Neuronal stem cell (in vitro differentiated cells): ENCODE data around the gene BMP2K.

Experiments used
- DNase-seq: peaks from one replicate; pipeline ENCODE4 v3.0.0-alpha.2; 2013; ENCODE audit warnings: low spot score
- H2AFZ ChIP-seq: one replicate; pipeline ENCODE4 v1.6.1; 2013; ENCODE audit warnings: mild to moderate bottlenecking, low read length, inconsistent platforms
- H2AK5ac ChIP-seq: 2 replicates; pipeline ENCODE4 v1.6.1; 2013; ENCODE audit warnings: low read depth, mild to moderate bottlenecking, inconsistent platforms, low read length, moderate library complexity, mixed read lengths
- H2BK120ac ChIP-seq: 2 replicates; pipeline ENCODE4 v1.6.1; 2013; ENCODE audit warnings: low read depth, mild to moderate bottlenecking, inconsistent platforms, low read length, moderate library complexity, mixed read lengths
- H2BK12ac ChIP-seq: one replicate; pipeline ENCODE4 v1.6.1; 2013; ENCODE audit warnings: low read length, inconsistent platforms
- H2BK15ac ChIP-seq: 2 replicates; pipeline ENCODE4 v1.6.1; 2013; ENCODE audit warnings: mild to moderate bottlenecking, low read length, inconsistent platforms, mixed read lengths
- H2BK5ac ChIP-seq: one replicate; pipeline ENCODE4 v1.6.1; 2013; ENCODE audit warnings: inconsistent platforms, mild to moderate bottlenecking, low read length, moderate library complexity
- H3K14ac ChIP-seq: one replicate; pipeline ENCODE4 v1.6.1; 2013; ENCODE audit warnings: low read length, inconsistent platforms
- H3K18ac ChIP-seq: 2 replicates; pipeline ENCODE4 v1.6.1; 2013; ENCODE audit warnings: low read length, inconsistent platforms
- H3K23ac ChIP-seq: 2 replicates; pipeline ENCODE4 v1.6.1; 2013; ENCODE audit warnings: low read depth, mild to moderate bottlenecking, mixed read lengths, low read length, inconsistent platforms; ENCODE audit not compliant: poor library complexity
- H3K27ac ChIP-seq: replicated peaks from 3 replicates; pipeline ENCODE4 v1.5.1; 2013; ENCODE audit warnings: low read length, inconsistent platforms
- H3K27me3 ChIP-seq, 3 experiments: 2 replicates each; pipeline ENCODE4 v1.6.1; 2013; ENCODE audit warnings: low read length in 3 of 3, mild to moderate bottlenecking in 2 of 3, inconsistent platforms in 1 of 3, low read depth in 1 of 3, mixed read lengths in 1 of 3, moderate library complexity in 1 of 3; ENCODE audit not compliant: control insufficient read depth in 3 of 3, insufficient read depth in 3 of 3
- H3K36me3 ChIP-seq, 2 donors: replicated peaks in 1 of 2; 2 replicates each; pipeline ENCODE4 v1.6.1; 2013; ENCODE audit warnings: low read length in 2 of 2; ENCODE audit not compliant: control insufficient read depth in 2 of 2, insufficient read depth in 2 of 2
- H3K4ac ChIP-seq: 2 replicates; pipeline ENCODE4 v1.6.1; 2013; ENCODE audit warnings: inconsistent platforms, mild to moderate bottlenecking, low read length, moderate library complexity
- H3K4me1 ChIP-seq, 2 donors: 1 replicate in 1 of 2; 2 replicates in 1 of 2; pipeline ENCODE4 v1.6.1; 2013; ENCODE audit warnings: low read length in 2 of 2, low read depth in 1 of 2; ENCODE audit not compliant: control insufficient read depth in 2 of 2, insufficient read depth in 1 of 2
- H3K4me2 ChIP-seq: one replicate; pipeline ENCODE4 v1.6.1; 2013; ENCODE audit warnings: mild to moderate bottlenecking, low read length, inconsistent platforms; ENCODE audit not compliant: insufficient read depth, poor library complexity, severe bottlenecking
- H3K4me3 ChIP-seq, 2 donors: 2 replicates each; pipeline ENCODE4 v1.5.1; 2013; ENCODE audit warnings: low read length in 2 of 2, mild to moderate bottlenecking in 2 of 2, inconsistent platforms in 1 of 2, moderate library complexity in 1 of 2
- H3K79me1 ChIP-seq: one replicate; pipeline ENCODE4 v1.6.1; 2013; ENCODE audit warnings: low read depth, mild to moderate bottlenecking, inconsistent platforms, low read length, moderate library complexity
- H3K9ac ChIP-seq: one replicate; pipeline ENCODE4 v1.6.1; 2013; ENCODE audit warnings: mild to moderate bottlenecking, low read depth, low read length, inconsistent platforms; ENCODE audit not compliant: poor library complexity
- H3K9me3 ChIP-seq, 2 donors: replicated peaks in 1 of 2; 2 replicates each; pipeline versions ENCODE3 to v1.6.1; 2013; ENCODE audit warnings: low read length in 2 of 2, mild to moderate bottlenecking in 2 of 2, inconsistent platforms in 1 of 2, low read depth in 1 of 2, mixed read lengths in 1 of 2, moderate library complexity in 1 of 2; ENCODE audit not compliant: control insufficient read depth in 2 of 2, insufficient read depth in 1 of 2
- H4K8ac ChIP-seq: one replicate; pipeline ENCODE4 v1.6.1; 2013; ENCODE audit warnings: low read depth, mild to moderate bottlenecking, inconsistent platforms, low read length, moderate library complexity
- H4K91ac ChIP-seq: one replicate; pipeline ENCODE4 v1.6.1; 2013; ENCODE audit warnings: low read length, low read depth, mild to moderate bottlenecking, inconsistent platforms; ENCODE audit not compliant: poor library complexity
- WGBS, 2 donors: extraction: QIAGEN DNeasy Blood & Tissue Kit; methylation state at CpG; one replicate each; pipeline ENCODE4 v1.1.7; 2013; ENCODE audit warnings: missing lambda C conversion rate in 2 of 2, mixed read lengths in 1 of 2; ENCODE audit not compliant: insufficient read length in 2 of 2, insufficient replicate concordance in 1 of 2; ENCODE audit errors: extremely low coverage in 2 of 2; 5-methylcytosine and 5-hydroxymethylcytosine counted together

Gene BMP2K

DNA sequence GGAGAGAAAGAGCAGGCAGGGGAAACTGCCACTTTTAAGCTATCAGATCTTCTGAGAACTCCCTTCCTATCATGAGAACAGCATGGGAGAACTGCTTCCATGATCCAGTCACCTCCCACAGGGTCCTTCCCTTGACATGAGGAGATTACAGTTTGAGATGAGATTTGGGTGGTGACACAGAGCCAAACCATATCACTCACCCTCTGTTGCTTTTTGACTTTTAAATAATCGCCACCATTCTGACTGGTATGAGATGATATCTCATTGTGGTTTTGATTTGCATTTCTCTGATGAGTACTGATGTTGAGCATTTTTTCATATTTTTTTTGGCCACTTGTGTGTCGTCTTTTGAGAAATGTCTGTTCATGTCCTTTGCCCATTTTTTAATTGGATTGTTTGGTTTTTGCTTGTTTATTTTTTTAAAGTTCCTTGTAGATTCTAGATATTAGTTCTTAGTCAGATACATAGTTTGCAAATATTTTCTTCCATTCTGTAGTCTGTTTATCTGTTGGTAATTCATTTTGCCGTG lies 169.6 kb downstream of the BMP2K start:
- H3K9me3 ChIP-seq, result no peaks in the 10 kb centered on the region
- H2BK15ac ChIP-seq, result no peak overlapping the region
- H2BK12ac ChIP-seq, result no peak overlapping the region
- no peak overlapping the region for H3K4ac ChIP-seq
- H3K9ac ChIP-seq, result no peak overlapping the region
- no CpG with 5 or more reads among the region's 3 CpGs for WGBS, 2 donors
- H3K4me3 ChIP-seq, result no peak overlapping the region
- no peak for DNase-seq
- H3K14ac ChIP-seq, result no peak overlapping the region
- H3K4me2 ChIP-seq, result no peak overlapping the region
- H2BK120ac ChIP-seq, result no peak overlapping the region
- no peaks in the 10 kb centered on the region for H3K79me1 ChIP-seq
- peaks cover 0 to 5% (median 0%) of the 10 kb centered on the region in 3 experiments for H3K27me3 ChIP-seq
- H2AK5ac ChIP-seq, result no peak overlapping the region
- no peak overlapping the region for H2AFZ ChIP-seq
- H3K23ac ChIP-seq, result no peak overlapping the region
- H4K91ac ChIP-seq, result no peak overlapping the region
- no peak overlapping the region for H2BK5ac ChIP-seq
- no peak overlapping the region for H4K8ac ChIP-seq
- no peaks in the 10 kb centered on the region for H3K36me3 ChIP-seq
- H3K4me1 ChIP-seq, result no peaks in the 10 kb centered on the region
- no peak overlapping the region for H3K18ac ChIP-seq
- no peak overlapping the region for H3K27ac ChIP-seq

DNA sequence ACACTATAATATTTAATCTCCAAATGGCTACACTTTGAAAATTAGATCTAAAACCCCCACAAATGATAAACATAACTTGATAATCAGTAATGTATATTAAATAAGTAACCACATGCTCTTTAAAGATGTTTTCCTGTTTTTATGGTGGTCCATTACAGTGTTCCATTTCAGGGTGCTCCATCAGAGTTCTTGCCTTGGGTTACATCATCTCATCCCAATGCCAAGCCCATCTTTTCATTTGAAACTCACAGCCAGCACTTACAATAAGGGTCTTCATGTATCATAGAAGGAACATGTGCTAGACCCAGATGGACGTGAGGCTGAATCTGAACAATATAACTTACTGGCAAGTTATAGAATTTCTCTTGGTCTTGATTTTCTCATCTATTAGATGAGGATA lies 173.6 kb downstream of the BMP2K start:
- Histone ChIP-seq H3K4me3 (no peak overlapping the region), H2BK5ac (no peak overlapping the region), H3K23ac (no peak overlapping the region), H3K27ac (no peak overlapping the region), H3K4me1 (no peaks in the 10 kb centered on the region), H3K14ac (no peak overlapping the region), H3K9me3 (no peaks in the 10 kb centered on the region), H4K8ac (no peak overlapping the region), H2BK12ac (no peak overlapping the region), H3K4me2 (no peak overlapping the region), H2BK15ac (no peak overlapping the region), H4K91ac (no peak overlapping the region), H3K9ac (no peak overlapping the region), H3K4ac (no peak overlapping the region), H3K18ac (no peak overlapping the region), H2AFZ (no peak overlapping the region), H3K36me3 (no peaks in the 10 kb centered on the region), H3K27me3 (no peaks in the 10 kb centered on the region), H2AK5ac (no peak overlapping the region), H3K79me1 (no peaks in the 10 kb centered on the region), H2BK120ac (no peak overlapping the region)
- no peak for DNase-seq
- no CpG with 5 or more reads among the region's 1 CpG for WGBS, 2 donors

DNA sequence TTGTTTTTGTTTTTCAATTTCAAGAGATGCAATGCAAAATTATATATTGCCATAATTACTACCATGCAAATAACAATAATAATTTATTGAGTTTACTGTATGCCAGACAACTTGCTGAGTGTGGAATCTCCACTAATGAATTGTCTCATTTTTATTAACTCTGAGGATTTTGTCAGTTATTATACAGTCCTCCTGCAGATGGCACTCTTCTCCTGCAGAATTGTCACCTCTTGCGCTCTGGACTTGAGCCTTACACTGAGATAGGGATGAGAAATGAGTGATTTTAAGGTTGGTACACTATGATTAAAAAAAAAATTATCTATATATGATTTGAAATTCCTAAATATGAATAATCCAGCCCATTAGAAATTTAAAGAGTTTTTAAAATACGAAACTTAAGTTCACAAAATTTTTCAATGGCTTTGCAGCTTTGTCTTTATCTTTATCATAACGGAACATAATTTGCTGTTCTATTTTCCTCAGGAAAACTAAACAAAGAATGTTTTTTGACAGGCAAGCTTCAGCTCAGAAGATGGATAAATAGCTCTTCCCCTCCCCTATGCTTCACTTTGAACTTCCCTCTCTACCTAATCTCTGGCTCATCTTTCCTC lies 175.8 kb downstream of the BMP2K start:
- Histone ChIP-seq H2BK120ac (no peak overlapping the region), H3K9ac (no peak overlapping the region), H3K18ac (no peak overlapping the region), H4K91ac (no peak overlapping the region), H2AK5ac (no peak overlapping the region), H3K4me2 (no peak overlapping the region), H3K4me1 (peaks cover 0 to 3% of the 10 kb centered on the region in 2 donors), H3K14ac (no peak overlapping the region), H3K4me3 (no peak overlapping the region), H3K27me3 (no peaks in the 10 kb centered on the region), H2BK5ac (no peak overlapping the region), H3K36me3 (no peaks in the 10 kb centered on the region), H3K27ac (no peak overlapping the region), H3K4ac (no peak overlapping the region), H3K79me1 (no peaks in the 10 kb centered on the region), H4K8ac (no peak overlapping the region), H2BK12ac (no peak overlapping the region), H3K23ac (no peak overlapping the region), H3K9me3 (no peaks in the 10 kb centered on the region), H2AFZ (no peak overlapping the region), H2BK15ac (no peak overlapping the region)
- WGBS, 2 donors, result no CpG with 5 or more reads among the region's 3 CpGs
- DNase-seq, result peak; percentile 20

DNA sequence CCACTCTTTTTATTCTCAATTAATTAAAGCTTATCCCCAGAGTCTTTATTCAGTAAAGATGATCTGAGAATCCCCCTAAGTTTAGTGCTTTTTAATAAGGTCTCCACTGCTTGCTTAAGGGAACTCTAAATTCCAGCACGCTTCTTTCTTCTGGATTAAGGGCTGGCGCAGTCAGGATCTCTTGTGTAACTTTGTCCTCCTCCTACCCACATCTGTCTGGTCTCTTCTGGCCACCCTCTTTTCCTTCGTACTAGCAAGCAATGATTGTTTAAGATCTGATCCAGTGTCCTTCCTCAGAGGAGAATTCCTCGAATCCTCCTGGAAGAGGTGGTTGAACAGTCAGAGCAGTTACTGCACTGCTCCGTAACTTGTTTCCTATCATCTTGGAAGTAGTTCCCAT lies 177.1 kb downstream of the BMP2K start:
- Histone ChIP-seq H2AFZ (peak overlapping the region; percentile 48), H2BK15ac (no peak overlapping the region), H3K9me3 (no peaks in the 10 kb centered on the region), H2BK5ac (no peak overlapping the region), H3K23ac (no peak overlapping the region), H3K4ac (no peak overlapping the region), H4K91ac (no peak overlapping the region), H3K36me3 (no peaks in the 10 kb centered on the region), H3K27ac (no peak overlapping the region), H3K4me2 (no peak overlapping the region), H3K14ac (no peak overlapping the region), H3K27me3 (peaks cover 0 to under 1% (median 0%) of the 10 kb centered on the region in 3 experiments), H4K8ac (no peak overlapping the region), H3K79me1 (no peaks in the 10 kb centered on the region), H3K4me3 (no peak overlapping the region), H3K18ac (no peak overlapping the region), H2BK120ac (no peak overlapping the region), H3K4me1 (peaks cover 0 to 4% of the 10 kb centered on the region in 2 donors), H2BK12ac (no peak overlapping the region), H2AK5ac (no peak overlapping the region), H3K9ac (no peak overlapping the region)
- no peak for DNase-seq
- no CpG with 5 or more reads among the region's 5 CpGs for WGBS, 2 donors
